ENCODE results near the gene RNF113A. TPM values are rescaled to one million over a fixed set of nuclear protein-coding genes. Genes with fewer than 3 reads are reported as not detected.

The RNF113A gene
- total RNA-seq, 1 donor = 15.9 TPM

- H3K27ac ChIP-seq (ENCODE audit: low read depth, low read length) = no peak overlapping the region
- no peaks in the 10 kb centered on the region for H3K36me3 ChIP-seq (ENCODE audit: insufficient read depth, low read length)
- peak overlapping the region; percentile 46 for H3K4me3 ChIP-seq (ENCODE audit: insufficient read depth, low read length)
- H3K9me3 ChIP-seq (ENCODE audit: low read depth, low read length) = no peaks in the 10 kb centered on the region
- H3K4me1 ChIP-seq (ENCODE audit: insufficient read depth, low read length) = no peaks in the 10 kb centered on the region
- H4K20me1 ChIP-seq (ENCODE audit: insufficient read depth, low read length) = no peaks in the 10 kb centered on the region
- H3K79me2 ChIP-seq (ENCODE audit: insufficient read depth, low read length) = no peaks in the 10 kb centered on the region
- H2AFZ ChIP-seq (ENCODE audit: low read length) = peak overlapping the region; percentile 62
- peak; percentile 84 for DNase-seq (ENCODE audit: insufficient read length, low spot score, missing footprints)
- H3K27me3 ChIP-seq (ENCODE audit: insufficient read depth, low read length) = no peaks in the 10 kb centered on the region
- TF ChIP-seq, protein P1, sequence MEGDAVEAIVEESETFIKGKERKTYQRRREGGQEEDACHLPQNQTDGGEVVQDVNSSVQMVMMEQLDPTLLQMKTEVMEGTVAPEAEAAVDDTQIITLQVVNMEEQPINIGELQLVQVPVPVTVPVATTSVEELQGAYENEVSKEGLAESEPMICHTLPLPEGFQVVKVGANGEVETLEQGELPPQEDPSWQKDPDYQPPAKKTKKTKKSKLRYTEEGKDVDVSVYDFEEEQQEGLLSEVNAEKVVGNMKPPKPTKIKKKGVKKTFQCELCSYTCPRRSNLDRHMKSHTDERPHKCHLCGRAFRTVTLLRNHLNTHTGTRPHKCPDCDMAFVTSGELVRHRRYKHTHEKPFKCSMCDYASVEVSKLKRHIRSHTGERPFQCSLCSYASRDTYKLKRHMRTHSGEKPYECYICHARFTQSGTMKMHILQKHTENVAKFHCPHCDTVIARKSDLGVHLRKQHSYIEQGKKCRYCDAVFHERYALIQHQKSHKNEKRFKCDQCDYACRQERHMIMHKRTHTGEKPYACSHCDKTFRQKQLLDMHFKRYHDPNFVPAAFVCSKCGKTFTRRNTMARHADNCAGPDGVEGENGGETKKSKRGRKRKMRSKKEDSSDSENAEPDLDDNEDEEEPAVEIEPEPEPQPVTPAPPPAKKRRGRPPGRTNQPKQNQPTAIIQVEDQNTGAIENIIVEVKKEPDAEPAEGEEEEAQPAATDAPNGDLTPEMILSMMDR (IDR thresholded peaks at IDR 0.05; ENCODE audit: extremely low read depth, low read depth, low read length) = peak; percentile 45
- H3K4me2 ChIP-seq (ENCODE audit: insufficient read depth, low read length) = peak overlapping the region; percentile 66
Measured at GRCh38 chrX:119887721-119888425, 16.3 kb upstream of the RNF113A start.

GRCh38 chrX:119885554-119886428 is 14.3 kb upstream of the RNF113A start:
- Histone ChIP-seq H3K4me3 (ENCODE audit: insufficient read depth, low read length) (peak overlapping the region; percentile 28), H3K4me1 (ENCODE audit: insufficient read depth, low read length) (no peaks in the 10 kb centered on the region), H3K9me3 (ENCODE audit: low read depth, low read length) (no peaks in the 10 kb centered on the region), H2AFZ (ENCODE audit: low read length) (peak overlapping the region; percentile 56), H4K20me1 (ENCODE audit: insufficient read depth, low read length) (no peaks in the 10 kb centered on the region), H3K79me2 (ENCODE audit: insufficient read depth, low read length) (no peaks in the 10 kb centered on the region), H3K27me3 (ENCODE audit: insufficient read depth, low read length) (no peaks in the 10 kb centered on the region), H3K27ac (ENCODE audit: low read depth, low read length) (no peak overlapping the region), H3K4me2 (ENCODE audit: insufficient read depth, low read length) (peak overlapping the region; percentile 58), H3K36me3 (ENCODE audit: insufficient read depth, low read length) (no peaks in the 10 kb centered on the region)
- TF ChIP-seq, protein P1 (IDR thresholded peaks at IDR 0.05; ENCODE audit: extremely low read depth, low read depth, low read length) = no peak
- DNase-seq (ENCODE audit: insufficient read length, low spot score, missing footprints) = no peak

- peaks cover 8% of the 10 kb centered on the region for H3K36me3 ChIP-seq (ENCODE audit: insufficient read depth, low read length)
Measured at GRCh38 chrX:119880552-119881437, 9.3 kb upstream of the RNF113A start.

More at GRCh38 chrX:119880552-119881437, 9.3 kb upstream of the RNF113A start:
- H3K27ac ChIP-seq (ENCODE audit: low read depth, low read length) = no peak overlapping the region
- H3K79me2 ChIP-seq (ENCODE audit: insufficient read depth, low read length) = no peaks in the 10 kb centered on the region
- H3K4me2 ChIP-seq (ENCODE audit: insufficient read depth, low read length) = no peak overlapping the region
- TF ChIP-seq, protein P1 (IDR thresholded peaks at IDR 0.05; ENCODE audit: extremely low read depth, low read depth, low read length) = peak; percentile 70
- H4K20me1 ChIP-seq (ENCODE audit: insufficient read depth, low read length) = no peaks in the 10 kb centered on the region
- no peaks in the 10 kb centered on the region for H3K4me1 ChIP-seq (ENCODE audit: insufficient read depth, low read length)
- H3K4me3 ChIP-seq (ENCODE audit: insufficient read depth, low read length) = no peak overlapping the region
- H3K9me3 ChIP-seq (ENCODE audit: low read depth, low read length) = no peaks in the 10 kb centered on the region
- peak; percentile 87 for DNase-seq (ENCODE audit: insufficient read length, low spot score, missing footprints)
- H3K27me3 ChIP-seq (ENCODE audit: insufficient read depth, low read length) = no peaks in the 10 kb centered on the region
- H2AFZ ChIP-seq (ENCODE audit: low read length) = no peak overlapping the region
